ENCODE data around the gene CYP4F3.

DNA sequence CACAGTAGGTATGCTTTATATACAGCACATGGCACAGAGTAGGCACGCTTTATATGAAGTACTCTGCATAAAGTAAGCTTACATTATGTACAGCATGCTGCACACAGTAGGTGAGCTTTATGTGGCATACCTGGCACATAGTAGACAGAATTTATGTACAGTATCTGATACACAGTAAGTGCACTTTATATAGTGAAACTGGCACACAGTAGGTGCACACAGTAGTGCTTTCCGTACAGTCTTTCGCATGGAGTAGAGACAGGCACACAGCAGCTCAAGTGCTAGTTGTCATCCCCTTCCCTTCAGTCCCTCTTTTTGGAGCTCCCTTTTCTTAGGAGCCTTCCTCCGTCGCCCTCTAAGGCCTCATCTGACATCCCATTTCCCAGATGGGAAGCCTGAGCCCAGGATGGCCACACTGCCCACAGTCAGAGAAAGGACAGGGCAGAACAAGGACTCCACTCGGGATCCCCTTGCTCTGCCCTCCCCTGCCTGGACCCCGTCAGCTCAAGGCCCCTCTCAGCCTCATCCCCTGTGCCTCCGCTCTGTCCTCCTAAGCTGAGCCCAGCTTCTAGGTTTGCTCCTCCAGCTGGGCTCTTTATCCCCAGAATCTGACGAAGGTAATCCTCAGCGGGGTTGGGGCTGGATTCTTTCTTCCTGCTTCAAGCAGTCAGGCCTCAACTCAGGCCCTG lies 31.3 kb downstream of the CYP4F3 start:
- TF ChIP-seq, protein P1, sequence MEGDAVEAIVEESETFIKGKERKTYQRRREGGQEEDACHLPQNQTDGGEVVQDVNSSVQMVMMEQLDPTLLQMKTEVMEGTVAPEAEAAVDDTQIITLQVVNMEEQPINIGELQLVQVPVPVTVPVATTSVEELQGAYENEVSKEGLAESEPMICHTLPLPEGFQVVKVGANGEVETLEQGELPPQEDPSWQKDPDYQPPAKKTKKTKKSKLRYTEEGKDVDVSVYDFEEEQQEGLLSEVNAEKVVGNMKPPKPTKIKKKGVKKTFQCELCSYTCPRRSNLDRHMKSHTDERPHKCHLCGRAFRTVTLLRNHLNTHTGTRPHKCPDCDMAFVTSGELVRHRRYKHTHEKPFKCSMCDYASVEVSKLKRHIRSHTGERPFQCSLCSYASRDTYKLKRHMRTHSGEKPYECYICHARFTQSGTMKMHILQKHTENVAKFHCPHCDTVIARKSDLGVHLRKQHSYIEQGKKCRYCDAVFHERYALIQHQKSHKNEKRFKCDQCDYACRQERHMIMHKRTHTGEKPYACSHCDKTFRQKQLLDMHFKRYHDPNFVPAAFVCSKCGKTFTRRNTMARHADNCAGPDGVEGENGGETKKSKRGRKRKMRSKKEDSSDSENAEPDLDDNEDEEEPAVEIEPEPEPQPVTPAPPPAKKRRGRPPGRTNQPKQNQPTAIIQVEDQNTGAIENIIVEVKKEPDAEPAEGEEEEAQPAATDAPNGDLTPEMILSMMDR (IDR thresholded peaks at IDR 0.05; ENCODE audit: low read length): no peak
- TF ChIP-seq EZH2 (IDR thresholded peaks at IDR 0.05; ENCODE audit: borderline replicate concordance, low read length): no peak
